22Rv1 (cell line): ENCODE results near the gene HECW1.

Experiments
- ZFX ChIP-seq: fragments of 450-650 bp; IDR thresholded peaks from 2 replicates; pipeline ENCODE4 v1.6.1; 2017; ENCODE audit warnings: antibody characterized with exemption, borderline replicate concordance
- TF ChIP-seq, protein P1 (sequence below): fragments of 450-650 bp; IDR thresholded peaks from 2 replicates; pipeline ENCODE4 v1.5.1; 2017; ENCODE audit warnings: mild to moderate bottlenecking

DNA sequence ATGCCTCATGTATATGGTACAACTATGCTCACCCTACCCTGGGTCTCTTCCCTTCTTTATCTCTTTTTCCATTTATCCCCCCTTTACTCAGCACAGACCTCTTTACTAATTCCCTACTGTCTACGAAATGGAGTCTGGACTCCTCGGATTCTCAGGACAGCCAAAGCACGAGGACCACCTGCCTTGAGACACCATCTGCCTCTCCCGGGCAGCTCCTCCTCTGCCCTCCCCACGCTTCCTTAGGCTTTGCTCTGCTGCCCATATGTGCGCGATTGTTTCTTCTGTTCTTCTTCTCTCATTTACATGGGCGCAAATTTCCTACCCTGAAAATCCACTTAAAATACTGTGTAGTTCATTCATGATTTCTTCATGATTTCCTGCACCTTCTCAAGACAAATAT lies 407.8 kb downstream of the HECW1 start:
- TF ChIP-seq, protein P1, sequence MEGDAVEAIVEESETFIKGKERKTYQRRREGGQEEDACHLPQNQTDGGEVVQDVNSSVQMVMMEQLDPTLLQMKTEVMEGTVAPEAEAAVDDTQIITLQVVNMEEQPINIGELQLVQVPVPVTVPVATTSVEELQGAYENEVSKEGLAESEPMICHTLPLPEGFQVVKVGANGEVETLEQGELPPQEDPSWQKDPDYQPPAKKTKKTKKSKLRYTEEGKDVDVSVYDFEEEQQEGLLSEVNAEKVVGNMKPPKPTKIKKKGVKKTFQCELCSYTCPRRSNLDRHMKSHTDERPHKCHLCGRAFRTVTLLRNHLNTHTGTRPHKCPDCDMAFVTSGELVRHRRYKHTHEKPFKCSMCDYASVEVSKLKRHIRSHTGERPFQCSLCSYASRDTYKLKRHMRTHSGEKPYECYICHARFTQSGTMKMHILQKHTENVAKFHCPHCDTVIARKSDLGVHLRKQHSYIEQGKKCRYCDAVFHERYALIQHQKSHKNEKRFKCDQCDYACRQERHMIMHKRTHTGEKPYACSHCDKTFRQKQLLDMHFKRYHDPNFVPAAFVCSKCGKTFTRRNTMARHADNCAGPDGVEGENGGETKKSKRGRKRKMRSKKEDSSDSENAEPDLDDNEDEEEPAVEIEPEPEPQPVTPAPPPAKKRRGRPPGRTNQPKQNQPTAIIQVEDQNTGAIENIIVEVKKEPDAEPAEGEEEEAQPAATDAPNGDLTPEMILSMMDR: no peak
- TF ChIP-seq ZFX: no peak
